ENCODE results near the gene NVL.

DNA sequence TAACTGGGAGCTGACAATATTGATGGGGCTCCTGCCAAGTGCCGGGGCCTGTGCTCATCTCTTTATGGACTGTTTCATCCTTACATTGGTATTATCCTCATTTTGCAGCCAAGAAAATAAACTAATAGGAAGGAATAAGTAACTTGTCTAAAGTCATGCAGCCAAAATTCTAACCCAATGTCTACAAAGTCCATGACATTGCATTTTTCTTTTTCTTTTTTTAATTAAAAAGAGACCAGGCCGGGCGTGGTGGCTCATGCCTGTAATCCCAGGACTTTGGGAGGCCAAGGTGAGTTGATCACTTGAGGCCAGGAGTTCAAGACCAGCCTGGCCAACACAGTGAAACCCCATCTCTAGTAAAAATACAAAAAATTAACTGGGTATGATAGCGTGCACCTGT is 128.1 kb downstream of the NVL start:
- TF ChIP-seq EZH2 (IDR thresholded peaks at IDR 0.05; ENCODE audit: borderline replicate concordance, low read length) (no peak), CTCF (conservative IDR thresholded peaks at IDR 0.05 in 1 of 2, IDR thresholded peaks at IDR 0.05 in 1 of 2; ENCODE audit: extremely low read depth in 1 of 2, insufficient read depth in 1 of 2, low read depth in 1 of 2, low read length in 2 of 2) (no peak)

Measured in mammary epithelial cell (primary cell).